Airway epithelial cell (primary cell): ENCODE measurements around the gene KRTAP5-4. TPM values are rescaled to one million over a fixed set of nuclear protein-coding genes. Genes with fewer than 3 reads are reported as not detected.

Experiments used
- total RNA-seq: library from RNA; depleted of rRNA; stranded (reverse); fragments of >200 nt; gene quantifications from 2 replicates; pipeline ENCODE4 v1.2.3, GENCODE V29; 2015

Gene KRTAP5-4
- total RNA-seq, result not detected in 2 replicates

GRCh38 chr11:1622086-1622485 lies at the start of gene KRTAP5-4:
Gene KRTAP5-4 (minus strand): TSS chr11:1622138. CDS start chr11:1622093, 45 bp downstream.

DNA sequence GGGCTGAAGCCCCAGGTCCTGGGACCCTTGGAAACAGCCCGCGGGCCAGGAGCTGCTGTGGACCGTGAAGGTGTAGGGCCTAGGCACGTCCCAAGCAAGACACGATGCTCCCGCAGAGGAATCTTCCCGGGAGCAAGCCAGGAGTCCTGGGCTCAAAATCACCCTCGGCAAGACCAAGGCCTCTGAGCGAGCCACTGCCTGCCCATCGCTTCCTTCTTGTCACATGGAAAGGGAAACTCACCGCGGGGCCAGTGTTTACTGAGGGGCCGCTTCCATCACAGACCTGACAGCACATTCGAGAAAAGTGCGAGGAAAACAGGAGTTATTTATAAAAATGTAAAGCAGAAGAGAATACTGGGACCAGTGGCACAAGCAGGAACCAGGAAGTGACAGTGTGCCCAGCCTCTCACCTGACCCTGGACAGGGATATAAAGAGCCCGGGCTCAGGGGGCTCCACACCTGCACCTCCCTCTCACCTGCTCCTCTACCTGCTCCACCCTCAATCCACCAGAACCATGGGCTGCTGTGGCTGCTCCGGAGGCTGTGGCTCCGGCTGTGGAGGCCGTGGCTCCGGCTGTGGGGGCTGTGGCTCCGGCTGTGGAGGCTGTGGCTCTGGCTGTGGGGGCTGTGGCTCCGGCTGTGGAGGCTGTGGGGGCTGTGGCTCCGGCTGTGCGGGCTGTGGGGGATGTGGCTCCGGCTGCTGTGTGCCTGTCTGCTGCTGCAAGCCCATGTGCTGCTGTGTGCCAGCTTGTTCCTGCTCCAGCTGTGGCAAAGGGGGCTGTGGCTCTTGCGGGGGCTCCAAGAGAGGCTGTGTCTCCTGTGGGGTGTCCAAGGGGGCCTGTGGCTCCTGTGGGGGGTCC lies 7.6 kb upstream of the KRTAP5-4 start, which contains the start of gene KRTAP5-5:
Gene KRTAP5-5 (plus strand): TSS at position 450 of the 860 bp plus-strand sequence. CDS start 66 bp downstream, at position 516.

GRCh38 chr11:1608363-1608762 lies 13.6 kb downstream of the KRTAP5-4 start, which contains the start of gene KRTAP5-3:
Gene KRTAP5-3 (minus strand): TSS chr11:1608463. CDS start chr11:1608385, 78 bp downstream.

DNA sequence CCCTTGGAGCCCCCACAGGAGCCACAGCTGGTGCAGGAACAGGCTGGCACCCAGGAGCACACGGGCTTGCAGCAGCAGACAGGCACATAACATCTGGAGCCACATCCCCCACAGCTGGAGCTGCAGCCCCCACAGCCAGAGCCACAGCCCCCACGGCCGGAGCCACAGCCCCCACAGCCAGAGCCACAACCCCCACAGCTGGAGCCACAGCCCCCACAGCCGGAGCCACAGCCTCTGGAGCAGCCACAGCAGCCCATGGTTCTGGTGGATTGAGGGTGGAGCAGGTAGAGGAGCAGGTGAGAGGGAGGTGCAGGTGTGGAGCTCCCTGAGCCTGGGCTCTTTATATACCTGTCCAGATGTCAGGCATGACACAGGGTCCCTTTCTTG lies 24.0 kb downstream of the KRTAP5-4 start, which contains the start of gene KRTAP5-2:
Gene KRTAP5-2 (minus strand): TSS at position 301 of the 387 bp plus-strand sequence. CDS start 44 bp downstream, at position 257.

GRCh38 chr11:1584661-1585370 lies 37.1 kb downstream of the KRTAP5-4 start, which contains the start of gene KRTAP5-1:
Gene KRTAP5-1 (minus strand): TSS chr11:1585283. CDS start chr11:1585249, 34 bp downstream.

GRCh38 chr11:1572197-1573076 lies 49.5 kb downstream of the KRTAP5-4 start, which contains the start of gene DUSP8:
Gene DUSP8 (minus strand): TSS chr11:1572271. CDS start chr11:1565826, 6,445 bp downstream.

Other genes with a start within 250 kb of the KRTAP5-4 start
- 0.14 and 0.28 TPM in 2 replicates for gene BRSK2, start 232.2 kb downstream of the KRTAP5-4 start, total RNA-seq
- 17.3 and 24.8 TPM in 2 replicates for gene MOB2, start 135.4 kb downstream of the KRTAP5-4 start, total RNA-seq
- gene DUSP8, start 49.9 kb downstream of the KRTAP5-4 start, total RNA-seq, result 0.19 and 0.56 TPM in 2 replicates
- gene KRTAP5-1, start 36.9 kb downstream of the KRTAP5-4 start, total RNA-seq, result not detected in 2 replicates
- gene KRTAP5-2, start 23.8 kb downstream of the KRTAP5-4 start, total RNA-seq, result not detected in 2 replicates
- gene KRTAP5-3, start 13.7 kb downstream of the KRTAP5-4 start, total RNA-seq, result not detected in 2 replicates
- not detected in 2 replicates for gene KRTAP5-5, start 7.6 kb upstream of the KRTAP5-4 start, total RNA-seq
- not detected in 2 replicates for gene KRTAP5-6, start 75.1 kb upstream of the KRTAP5-4 start, total RNA-seq
- gene IFITM10, start 128.5 kb upstream of the KRTAP5-4 start, total RNA-seq, result 3.3 and 8.0 TPM in 2 replicates
- gene CTSD, start 141.8 kb upstream of the KRTAP5-4 start, total RNA-seq, result 566 and 764 TPM in 2 replicates
- gene SYT8, start 212.9 kb upstream of the KRTAP5-4 start, total RNA-seq, result 8.5 and 10.5 TPM in 2 replicates
- 0.63 and 4.1 TPM in 2 replicates for gene TNNI2, start 216.8 kb upstream of the KRTAP5-4 start, total RNA-seq
- 0.23 and 1.1 TPM in 2 replicates for gene LSP1, start 230.9 kb upstream of the KRTAP5-4 start, total RNA-seq